Subcutaneous adipose tissue (tissue), 4 donors: ENCODE results near the gene RER1. TPM values are rescaled to one million over a fixed set of nuclear protein-coding genes. Genes with fewer than 3 reads are reported as not detected.

Experiments used
- total RNA-seq, 4 donors: library from RNA; depleted of rRNA; stranded (reverse); fragments of >200 nt; gene quantifications; one replicate each; pipeline ENCODE4 v1.1.0, GENCODE V29; 2016
- TF ChIP-seq, protein P1 (sequence below): fragments of 450-650 bp; IDR thresholded peaks from one replicate; pipeline ENCODE4 v1.5.1; 2016; ENCODE audit warnings: low read depth, mild to moderate bottlenecking, control low read depth, antibody characterized with exemption, moderate library complexity

Gene RER1
- total RNA-seq, 4 donors from 2014 or later, result 60.5 to 92.3 (median 76.4) TPM

DNA sequence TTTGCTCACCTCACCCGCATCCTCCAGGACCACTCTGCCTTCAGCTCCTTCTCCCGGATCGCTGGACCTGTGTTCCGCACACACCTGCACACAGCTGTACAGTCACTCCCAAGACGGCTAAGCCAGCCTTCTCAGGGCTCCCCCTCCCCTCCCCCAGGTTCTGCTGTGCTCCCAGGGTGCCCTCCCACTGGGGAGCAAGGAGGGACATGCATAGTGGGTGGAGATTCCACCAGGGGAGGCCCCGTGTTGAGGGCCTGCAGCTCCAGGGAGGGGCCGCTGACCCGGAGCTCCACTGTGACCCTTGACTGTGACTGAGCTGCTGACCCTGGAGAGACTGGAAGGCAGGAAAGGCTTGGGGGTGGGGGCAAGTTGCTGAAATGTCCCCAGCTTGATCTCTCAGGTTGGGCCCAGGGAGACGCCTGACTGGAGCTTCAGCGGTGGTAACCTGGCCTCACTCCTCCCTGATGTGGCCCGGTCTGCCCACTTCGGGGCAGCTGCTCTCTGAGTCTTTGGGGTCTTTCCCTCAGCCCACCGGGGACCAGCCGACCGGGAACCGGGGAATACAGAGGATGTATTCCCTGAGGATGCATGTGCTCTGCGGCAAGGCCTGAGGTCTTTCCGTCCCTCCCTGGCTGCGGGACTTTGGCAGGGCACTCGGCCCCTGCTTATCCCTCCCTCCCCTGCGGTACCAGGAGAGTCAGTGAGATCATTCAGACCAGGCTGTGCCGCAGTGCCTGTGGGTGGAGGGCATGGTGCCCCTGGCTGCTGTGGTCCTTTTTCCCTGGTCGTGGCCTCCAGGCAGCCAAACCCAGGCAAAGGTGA, 55.8 kb downstream of the RER1 start:
- TF ChIP-seq, protein P1, sequence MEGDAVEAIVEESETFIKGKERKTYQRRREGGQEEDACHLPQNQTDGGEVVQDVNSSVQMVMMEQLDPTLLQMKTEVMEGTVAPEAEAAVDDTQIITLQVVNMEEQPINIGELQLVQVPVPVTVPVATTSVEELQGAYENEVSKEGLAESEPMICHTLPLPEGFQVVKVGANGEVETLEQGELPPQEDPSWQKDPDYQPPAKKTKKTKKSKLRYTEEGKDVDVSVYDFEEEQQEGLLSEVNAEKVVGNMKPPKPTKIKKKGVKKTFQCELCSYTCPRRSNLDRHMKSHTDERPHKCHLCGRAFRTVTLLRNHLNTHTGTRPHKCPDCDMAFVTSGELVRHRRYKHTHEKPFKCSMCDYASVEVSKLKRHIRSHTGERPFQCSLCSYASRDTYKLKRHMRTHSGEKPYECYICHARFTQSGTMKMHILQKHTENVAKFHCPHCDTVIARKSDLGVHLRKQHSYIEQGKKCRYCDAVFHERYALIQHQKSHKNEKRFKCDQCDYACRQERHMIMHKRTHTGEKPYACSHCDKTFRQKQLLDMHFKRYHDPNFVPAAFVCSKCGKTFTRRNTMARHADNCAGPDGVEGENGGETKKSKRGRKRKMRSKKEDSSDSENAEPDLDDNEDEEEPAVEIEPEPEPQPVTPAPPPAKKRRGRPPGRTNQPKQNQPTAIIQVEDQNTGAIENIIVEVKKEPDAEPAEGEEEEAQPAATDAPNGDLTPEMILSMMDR, result no peak

DNA sequence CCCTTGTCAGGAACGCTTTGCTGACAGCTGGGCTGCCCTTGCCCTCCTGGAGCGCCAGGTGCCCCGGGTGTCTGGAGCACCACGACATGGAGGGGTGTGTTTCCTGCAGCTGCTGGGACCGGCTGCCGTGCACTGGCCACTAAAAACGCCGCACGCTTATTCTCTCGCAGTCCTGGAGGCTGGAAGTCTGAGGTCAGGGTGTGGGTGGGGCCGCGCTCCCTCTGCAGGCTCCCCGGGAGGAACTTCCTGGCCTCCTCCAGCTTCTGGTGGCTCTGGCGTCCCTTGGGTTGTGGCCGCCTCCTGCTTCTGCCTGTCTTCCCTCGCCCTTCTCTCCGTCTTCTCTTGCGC, 56.4 kb downstream of the RER1 start:
- TF ChIP-seq, protein P1, result no peak

DNA sequence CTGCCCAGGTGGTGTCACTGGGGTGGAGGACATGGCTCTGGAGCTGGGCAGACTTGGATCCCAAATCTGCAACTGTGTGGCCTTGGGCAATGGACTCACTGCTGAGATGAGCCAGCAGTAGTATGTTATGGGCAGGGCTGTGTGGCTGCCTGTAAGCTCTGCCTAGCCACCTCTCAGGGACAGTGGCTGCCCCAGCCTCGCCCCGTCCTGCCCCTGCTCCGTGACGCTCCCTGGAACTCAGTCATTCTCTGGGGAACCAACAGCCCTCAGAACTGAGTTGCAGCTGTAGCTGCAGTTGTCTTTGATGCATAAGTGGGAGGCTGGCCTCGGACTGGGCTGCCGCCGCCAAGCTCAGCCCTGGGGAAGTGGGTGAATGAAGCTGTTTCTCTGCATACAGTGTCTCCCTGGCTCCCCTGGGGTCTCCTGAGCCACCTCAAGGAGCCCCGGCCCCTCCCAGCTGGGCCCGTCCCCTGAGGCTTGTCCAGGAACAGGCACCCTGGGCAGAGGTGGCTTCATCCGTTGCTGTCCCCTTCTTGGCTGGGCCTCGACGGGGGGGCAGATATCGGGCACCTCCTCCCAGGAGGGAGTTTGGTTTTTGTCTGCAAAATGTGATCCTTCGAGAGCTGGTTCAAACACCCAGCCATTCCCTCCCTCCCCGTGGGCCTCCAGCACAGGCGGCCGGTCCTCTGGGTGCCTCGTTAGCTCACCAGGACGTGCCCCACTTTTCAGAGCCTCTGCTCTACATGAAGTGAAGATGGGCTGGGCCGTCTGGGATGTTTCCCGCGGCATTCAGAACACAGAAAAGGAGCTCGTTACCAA, 58.2 kb downstream of the RER1 start:
- TF ChIP-seq, protein P1, result no peak

DNA sequence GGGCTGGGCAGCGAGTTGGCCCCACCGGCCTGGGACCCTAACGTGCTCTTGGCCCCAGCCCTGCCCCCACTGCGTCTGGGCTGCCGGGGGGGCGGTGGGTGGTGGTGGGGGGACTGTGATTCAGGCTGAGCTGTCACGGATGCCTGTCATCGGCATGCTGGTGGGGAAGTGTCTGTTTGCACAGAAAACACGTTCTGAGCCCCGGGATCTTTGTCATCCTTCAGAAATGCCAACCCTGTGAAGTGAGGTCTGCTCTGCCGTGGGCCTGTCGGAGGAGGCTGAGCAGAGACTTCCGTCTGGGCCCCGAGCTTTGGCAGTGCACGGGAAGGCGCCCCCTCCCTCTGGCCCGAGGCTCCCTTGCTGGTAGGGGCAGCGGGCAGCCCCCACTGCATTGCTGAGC, 60.1 kb downstream of the RER1 start:
- TF ChIP-seq, protein P1, result no peak

DNA sequence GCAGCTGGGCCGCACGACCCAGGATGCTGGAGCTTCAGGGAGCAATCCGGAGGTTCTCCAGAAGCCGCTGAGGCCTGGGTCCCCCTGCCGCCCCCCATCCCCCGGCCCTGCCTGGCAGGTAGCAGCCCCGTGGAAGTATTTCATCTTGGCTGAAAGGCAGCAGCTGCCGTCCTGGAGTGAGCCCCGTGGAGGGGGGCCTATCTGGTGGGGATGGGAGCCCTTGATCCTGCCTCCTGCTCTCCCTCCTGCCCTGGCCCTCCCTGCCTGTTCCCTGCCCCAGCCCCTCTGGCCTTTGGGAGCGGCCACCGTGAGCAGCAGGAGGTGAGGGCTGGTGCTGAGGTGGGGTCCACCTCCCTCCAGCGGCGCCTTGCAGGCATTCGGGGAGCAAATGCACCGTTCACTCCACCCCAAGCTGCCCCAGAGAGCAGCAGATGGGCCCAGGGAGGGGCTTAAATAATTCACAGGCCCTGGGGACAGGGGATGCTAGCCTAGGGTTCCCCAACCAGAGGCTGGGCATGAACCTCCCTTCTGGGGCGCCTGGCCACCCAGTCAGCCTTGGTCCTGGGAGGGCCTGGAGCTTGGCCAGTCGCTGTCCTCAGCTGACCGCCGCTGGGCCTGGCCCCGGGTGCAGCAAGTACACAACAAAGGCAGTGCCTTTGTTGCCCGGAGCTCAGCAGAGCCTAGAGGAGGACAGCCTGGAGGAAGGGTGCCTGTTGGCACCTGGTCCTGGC, 60.7 kb downstream of the RER1 start:
- TF ChIP-seq, protein P1, result no peak

DNA sequence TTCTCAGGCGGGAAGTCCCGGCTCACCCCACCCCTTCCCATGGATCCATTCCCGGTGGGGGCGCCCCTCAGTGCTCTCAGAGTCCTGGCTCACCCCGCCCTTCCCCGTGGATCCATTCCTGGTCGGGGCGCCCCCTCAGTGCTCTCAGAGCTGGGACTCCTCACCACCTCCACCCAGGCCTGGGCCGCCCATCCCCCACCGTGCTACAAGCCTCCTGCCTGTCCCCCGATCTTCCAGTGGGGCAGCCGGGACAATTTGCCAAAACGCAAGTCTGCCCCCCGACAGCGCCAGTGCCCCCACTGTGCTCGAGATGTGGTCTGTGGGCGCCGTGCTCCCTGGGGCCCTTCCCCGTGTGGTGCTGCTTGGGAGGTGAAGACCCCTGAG, 61.3 kb downstream of the RER1 start:
- TF ChIP-seq, protein P1, result no peak

DNA sequence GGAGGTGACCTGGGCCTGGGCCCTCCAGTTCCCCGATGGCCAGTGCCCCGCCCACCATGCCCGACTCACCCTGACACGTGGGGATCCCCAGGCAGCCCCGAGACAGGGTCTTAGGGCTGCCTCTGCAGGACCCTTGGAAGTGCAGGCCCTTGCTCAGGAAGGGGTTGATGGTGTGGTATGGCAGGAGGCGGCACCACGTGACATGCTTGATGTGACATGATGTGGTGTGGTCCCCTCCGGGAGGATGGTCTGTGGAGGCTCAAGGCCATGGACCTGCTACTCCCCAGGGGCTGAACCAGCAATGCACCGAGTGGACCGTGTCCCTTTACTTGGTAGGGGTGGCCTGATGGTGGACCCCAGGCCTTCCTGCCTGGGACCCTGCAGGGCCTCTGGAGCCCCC, 62.6 kb downstream of the RER1 start:
- TF ChIP-seq, protein P1, result no peak
